Liver (tissue), 9 donors: ENCODE measurements around the gene HPD. TPM values are rescaled to one million over a fixed set of nuclear protein-coding genes. Genes with fewer than 3 reads are reported as not detected.

Experiments used
- DNase-seq: peaks from one replicate; pipeline ENCODE4 v3.0.0-alpha.2; 2017; ENCODE audit warnings: low spot score
- H3K27ac ChIP-seq, 2 donors: one replicate each; pipeline ENCODE4 v1.7.0; 2013; ENCODE audit warnings: inconsistent platforms in 2 of 2, low read length in 2 of 2, control low read depth in 1 of 2, low read depth in 1 of 2, mild to moderate bottlenecking in 1 of 2
- H3K27me3 ChIP-seq, 4 donors: one replicate each; pipeline versions ENCODE4 v1.6.1 to v1.7.0; 2013; ENCODE audit warnings: low read length in 3 of 4, inconsistent platforms in 1 of 4, mild to moderate bottlenecking in 1 of 4, moderate library complexity in 1 of 4; ENCODE audit not compliant: control insufficient read depth in 4 of 4, insufficient read depth in 4 of 4
- H3K36me3 ChIP-seq, 4 donors: one replicate each; pipeline versions ENCODE4 v1.6.1 to v1.7.0; 2013; ENCODE audit warnings: low read length in 3 of 4, mild to moderate bottlenecking in 3 of 4, low read depth in 1 of 4, moderate library complexity in 1 of 4; ENCODE audit not compliant: control insufficient read depth in 4 of 4, insufficient read depth in 3 of 4
- H3K4me1 ChIP-seq, 4 donors: one replicate each; pipeline versions ENCODE4 v1.6.1 to v1.7.0; 2013; ENCODE audit warnings: low read length in 3 of 4, mild to moderate bottlenecking in 3 of 4, moderate library complexity in 1 of 4; ENCODE audit not compliant: control insufficient read depth in 4 of 4, insufficient read depth in 4 of 4
- H3K4me3 ChIP-seq, 3 donors: one replicate each; pipeline versions ENCODE4 v1.6.1 to v1.7.0; 2013; ENCODE audit warnings: low read length in 3 of 3, control low read depth in 1 of 3, low read depth in 1 of 3, mild to moderate bottlenecking in 1 of 3
- H3K9ac ChIP-seq, 2 donors: one replicate each; pipeline ENCODE4 v1.7.0; 2013; ENCODE audit warnings: low read length in 2 of 2, mild to moderate bottlenecking in 2 of 2, moderate library complexity in 2 of 2, control low read depth in 1 of 2, low read depth in 1 of 2
- H3K9me3 ChIP-seq, 4 donors: one replicate each; pipeline versions ENCODE4 v1.6.1 to v1.7.0; 2013; ENCODE audit warnings: low read length in 3 of 4; ENCODE audit not compliant: control insufficient read depth in 4 of 4
- EGR1 ChIP-seq, 2 donors: IDR thresholded peaks; 2 replicates each; pipeline ENCODE4 v1.6.1; 2016 to 2018; ENCODE audit warnings: antibody characterized with exemption in 2 of 2, low read depth in 2 of 2
- FOXA1 ChIP-seq: IDR thresholded peaks from 2 replicates; pipeline ENCODE4 v1.6.1; 2016; ENCODE audit warnings: antibody characterized with exemption
- FOXA2 ChIP-seq: IDR thresholded peaks from 2 replicates; pipeline ENCODE4 v1.6.1; 2016; ENCODE audit warnings: antibody characterized with exemption
- GABPA ChIP-seq, 2 donors: IDR thresholded peaks in 1 of 2; conservative IDR thresholded peaks in 1 of 2; 2 replicates each; pipeline ENCODE4 v1.6.1; 2016; ENCODE audit warnings: antibody characterized with exemption in 2 of 2, mild to moderate bottlenecking in 1 of 2, moderate library complexity in 1 of 2
- HNF4A ChIP-seq, 2 donors: conservative IDR thresholded peaks; 2 replicates each; pipeline ENCODE4 v1.6.1; 2016; ENCODE audit warnings: antibody characterized with exemption in 2 of 2, mild to moderate bottlenecking in 2 of 2
- HNF4G ChIP-seq: IDR thresholded peaks from 2 replicates; pipeline ENCODE4 v1.6.1; 2016; ENCODE audit warnings: antibody characterized with exemption
- JUND ChIP-seq, 2 donors: IDR thresholded peaks; 2 replicates each; pipeline ENCODE4 v1.6.1; 2016; ENCODE audit warnings: antibody characterized with exemption in 2 of 2
- NR2F2 ChIP-seq: IDR thresholded peaks from 2 replicates; pipeline ENCODE4 v1.6.1; 2016; ENCODE audit warnings: antibody characterized with exemption
- RAD21 ChIP-seq, 2 donors: IDR thresholded peaks; 2 replicates each; pipeline ENCODE4 v1.6.1; 2016; ENCODE audit warnings: antibody characterized with exemption in 2 of 2, mild to moderate bottlenecking in 2 of 2
- REST ChIP-seq: IDR thresholded peaks from 2 replicates; pipeline ENCODE4 v1.6.1; 2016; ENCODE audit warnings: antibody characterized with exemption, mild to moderate bottlenecking
- RXRA ChIP-seq, 2 donors: IDR thresholded peaks; 2 replicates each; pipeline ENCODE4 v1.6.1; 2017 to 2018; ENCODE audit warnings: antibody characterized with exemption in 2 of 2, mild to moderate bottlenecking in 1 of 2
- SP1 ChIP-seq: IDR thresholded peaks from 2 replicates; pipeline ENCODE4 v1.6.1; 2018; ENCODE audit warnings: antibody characterized with exemption, mild to moderate bottlenecking
- TAF1 ChIP-seq: conservative IDR thresholded peaks from 2 replicates; pipeline ENCODE4 v1.6.1; 2016; ENCODE audit warnings: antibody characterized with exemption, mild to moderate bottlenecking
- YY1 ChIP-seq: IDR thresholded peaks from 2 replicates; pipeline ENCODE4 v1.6.1; 2016; ENCODE audit warnings: antibody characterized with exemption, mild to moderate bottlenecking
- ZBTB33 ChIP-seq: IDR thresholded peaks from 2 replicates; pipeline ENCODE4 v1.6.1; 2016; ENCODE audit warnings: antibody characterized with exemption
- WGBS: extraction: QIAGEN DNeasy Blood & Tissue Kit; methylation state at CpG from one replicate; pipeline ENCODE4 v1.1.7; 2013; 5-methylcytosine and 5-hydroxymethylcytosine counted together
- polyA plus RNA-seq, 2 donors: library from polyadenylated mRNA; stranded (reverse) in 1 of 2; unstranded in 1 of 2; fragments of 200-250 nt in 1 of 2; fragments of >200 nt in 1 of 2; fragmentation: Nextera tagmentation in 1 of 2; extraction: Ambion mirVana in 1 of 2; gene quantifications; one replicate each; pipeline versions ENCODE4 v1.2.1 to v1.2.3, GENCODE V29; 2013 to 2015
- total RNA-seq, 2 donors: library from RNA; depleted of rRNA; stranded (reverse); fragments of >200 nt; gene quantifications; one replicate each; pipeline ENCODE4 v1.2.3, GENCODE V29; 2014
- TF ChIP-seq, protein P1 (sequence below): fragments of 150-350 bp; IDR thresholded peaks from 2 replicates; pipeline ENCODE4 v1.5.1; 2017; ENCODE audit warnings: improper control_type of control experiment, low read depth, low read length; ENCODE audit not compliant: missing input control
- TF ChIP-seq, protein P2 (sequence below): IDR thresholded peaks from 2 replicates; pipeline ENCODE4 v1.6.1; 2016; ENCODE audit warnings: antibody characterized with exemption
- TF ChIP-seq, protein P3 (sequence below): IDR thresholded peaks from 2 replicates; pipeline ENCODE4 v1.6.1; 2016; ENCODE audit warnings: antibody characterized with exemption
- donor health status: healthy.
- donor health status: healthy.
- donor health status: healthy.
- donor health status: healthy.
- donor health status: healthy.

HPD gene
- total and polyA plus RNA-seq, 4 donors = 31.3 to 812 (median 509) TPM

DNA sequence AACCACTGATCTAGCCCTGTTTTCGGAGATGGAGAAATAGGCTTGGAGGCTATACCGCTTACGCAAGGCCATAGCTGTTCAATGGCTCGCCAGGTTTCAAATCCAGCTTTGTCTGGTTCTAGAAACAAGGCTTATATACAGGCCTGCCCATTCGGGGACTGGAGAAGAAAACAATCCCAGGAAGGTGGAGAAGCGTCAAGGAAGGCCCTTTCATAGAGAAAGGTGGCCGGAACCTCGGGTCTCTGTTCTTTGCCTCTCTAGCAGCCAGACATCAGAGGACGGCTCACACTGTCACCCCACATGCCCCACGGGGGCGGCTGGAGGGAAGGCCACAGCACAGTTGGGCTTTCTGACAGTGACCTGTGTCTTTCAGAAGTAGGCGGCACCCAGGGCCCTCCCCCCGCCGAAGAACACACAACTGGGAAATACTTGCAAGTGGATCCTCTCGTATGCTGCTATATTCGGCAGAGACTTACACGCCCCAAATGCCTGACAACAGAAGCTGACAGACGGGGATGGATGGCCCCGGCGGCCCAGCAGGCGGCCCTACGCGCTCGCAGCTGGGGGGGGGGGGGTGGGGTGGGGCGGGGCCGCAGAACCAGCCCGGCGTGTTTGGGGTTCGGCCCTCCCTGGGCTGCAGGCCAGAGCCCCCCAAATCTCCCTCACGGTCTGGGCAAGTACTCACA, 59.4 kb downstream of the HPD start:
- no peak for TF ChIP-seq HNF4G
- peak; percentile 50 to 70 for TF ChIP-seq EGR1 (IDR thresholded peaks at IDR 0.05; ENCODE audit: low read depth in 2 of 2)
- TF ChIP-seq, protein P1, sequence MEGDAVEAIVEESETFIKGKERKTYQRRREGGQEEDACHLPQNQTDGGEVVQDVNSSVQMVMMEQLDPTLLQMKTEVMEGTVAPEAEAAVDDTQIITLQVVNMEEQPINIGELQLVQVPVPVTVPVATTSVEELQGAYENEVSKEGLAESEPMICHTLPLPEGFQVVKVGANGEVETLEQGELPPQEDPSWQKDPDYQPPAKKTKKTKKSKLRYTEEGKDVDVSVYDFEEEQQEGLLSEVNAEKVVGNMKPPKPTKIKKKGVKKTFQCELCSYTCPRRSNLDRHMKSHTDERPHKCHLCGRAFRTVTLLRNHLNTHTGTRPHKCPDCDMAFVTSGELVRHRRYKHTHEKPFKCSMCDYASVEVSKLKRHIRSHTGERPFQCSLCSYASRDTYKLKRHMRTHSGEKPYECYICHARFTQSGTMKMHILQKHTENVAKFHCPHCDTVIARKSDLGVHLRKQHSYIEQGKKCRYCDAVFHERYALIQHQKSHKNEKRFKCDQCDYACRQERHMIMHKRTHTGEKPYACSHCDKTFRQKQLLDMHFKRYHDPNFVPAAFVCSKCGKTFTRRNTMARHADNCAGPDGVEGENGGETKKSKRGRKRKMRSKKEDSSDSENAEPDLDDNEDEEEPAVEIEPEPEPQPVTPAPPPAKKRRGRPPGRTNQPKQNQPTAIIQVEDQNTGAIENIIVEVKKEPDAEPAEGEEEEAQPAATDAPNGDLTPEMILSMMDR = peak; percentile 12
- TF ChIP-seq RXRA (IDR thresholded peaks at IDR 0.05) = peak; percentile 31 to 46
- TF ChIP-seq REST = no peak
- no peak for TF ChIP-seq YY1
- TF ChIP-seq SP1 = no peak
- TF ChIP-seq FOXA1 = no peak
- TF ChIP-seq ZBTB33 = no peak
- TF ChIP-seq, protein P2, sequence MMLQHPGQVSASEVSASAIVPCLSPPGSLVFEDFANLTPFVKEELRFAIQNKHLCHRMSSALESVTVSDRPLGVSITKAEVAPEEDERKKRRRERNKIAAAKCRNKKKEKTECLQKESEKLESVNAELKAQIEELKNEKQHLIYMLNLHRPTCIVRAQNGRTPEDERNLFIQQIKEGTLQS = no peak
- no peak for TF ChIP-seq GABPA (IDR thresholded peaks at IDR 0.05 in 1 of 2, conservative IDR thresholded peaks at IDR 0.05 in 1 of 2)
- peak; percentile 40 for TF ChIP-seq NR2F2
- TF ChIP-seq, protein P3, sequence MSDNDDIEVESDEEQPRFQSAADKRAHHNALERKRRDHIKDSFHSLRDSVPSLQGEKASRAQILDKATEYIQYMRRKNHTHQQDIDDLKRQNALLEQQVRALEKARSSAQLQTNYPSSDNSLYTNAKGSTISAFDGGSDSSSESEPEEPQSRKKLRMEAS = no peak
- TF ChIP-seq TAF1 = no peak
- TF ChIP-seq JUND (IDR thresholded peaks at IDR 0.05) = no peak
- no peak for TF ChIP-seq RAD21 (IDR thresholded peaks at IDR 0.05)
- TF ChIP-seq HNF4A (conservative IDR thresholded peaks at IDR 0.05) = no peak
- no peak for TF ChIP-seq FOXA2
- no peaks in the 10 kb centered on the region for H3K36me3 ChIP-seq
- H3K27ac ChIP-seq = peak overlapping the region; percentile 98 to 100
- H3K4me1 ChIP-seq = peaks cover 10 to 55% (median 47%) of the 10 kb centered on the region in 4 donors
- no peaks in the 10 kb centered on the region for H3K9me3 ChIP-seq
- no peaks in the 10 kb centered on the region for H3K27me3 ChIP-seq
- peak overlapping the region; percentile 43 to 72 for H3K9ac ChIP-seq
- DNase-seq = peak; percentile 69
- WGBS = 6% methylated on average over 30 of the region's 30 CpGs
- H3K4me3 ChIP-seq = peak overlapping the region; percentile 66 to 93 (median 73)
